IMR-90 (cell line): Measurements from ENCODE around the gene DPF3. TPM values are rescaled to one million over a fixed set of nuclear protein-coding genes. Genes with fewer than 3 reads are reported as not detected.

Experiments
- ATAC-seq: fragments of 200-7000 bp; cut with Tn5 transposase; 2 replicates; pipeline ENCODE4 v1.9.1; 2020; ENCODE audit warnings: low read depth, mild to moderate bottlenecking, moderate library complexity
- BruUV-seq: library from RNA; stranded (reverse); fragments of 400-500 nt; replicated peaks from 2 replicates; lab custom pipeline; 2021; lab: Mats Ljungman, UMichigan
- CTCF ChIA-PET: fragments of 300-600 bp; formaldehyde crosslinking; extraction: SDS; loops from one replicate; lab custom pipeline; 2021; ENCODE audit warnings: antibody characterized with exemption; lab: Yijun Ruan, JAX
- POLR2A ChIA-PET: fragments of 300-600 bp; sonication (Branson Sonifier 250); formaldehyde crosslinking; loops from one replicate; lab custom pipeline; 2022; ENCODE audit warnings: antibody characterized with exemption; ENCODE audit not compliant: unreplicated experiment; lab: Charles Lee
- DNase-seq: peaks from one replicate; pipeline ENCODE4 v3.0.0; 2013
- H2AFZ ChIP-seq: replicated peaks from 2 replicates; pipeline ENCODE3; 2013; ENCODE audit warnings: low read length, mild to moderate bottlenecking; ENCODE audit not compliant: poor library complexity
- H2AK5ac ChIP-seq: 2 replicates; pipeline ENCODE4 v1.6.1; 2013; ENCODE audit warnings: low read depth, low read length, inconsistent platforms
- H2AK9ac ChIP-seq: replicated peaks from 2 replicates; pipeline ENCODE3; 2013; ENCODE audit warnings: mild to moderate bottlenecking, low read depth, low read length, moderate library complexity; ENCODE audit not compliant: poor library complexity
- H2BK120ac ChIP-seq: 2 replicates; pipeline ENCODE4 v1.6.1; 2013; ENCODE audit warnings: low read depth, low read length, inconsistent platforms
- H2BK15ac ChIP-seq: 3 replicates; pipeline ENCODE4 v1.6.1; 2013; ENCODE audit warnings: low read depth, low read length, inconsistent platforms
- H2BK20ac ChIP-seq: 2 replicates; pipeline ENCODE4 v1.6.1; 2013; ENCODE audit warnings: low read depth, mild to moderate bottlenecking, inconsistent platforms, low read length, moderate library complexity
- H2BK5ac ChIP-seq: 2 replicates; pipeline ENCODE4 v1.6.1; 2013; ENCODE audit warnings: mild to moderate bottlenecking, low read depth, low read length, inconsistent platforms; ENCODE audit not compliant: poor library complexity, severe bottlenecking
- H3K14ac ChIP-seq: replicated peaks from 2 replicates; pipeline ENCODE4 v1.6.1; 2013; ENCODE audit warnings: low read depth, low read length, inconsistent platforms
- H3K18ac ChIP-seq: 2 replicates; pipeline ENCODE4 v1.6.1; 2013; ENCODE audit warnings: low read depth, low read length, control low read depth
- H3K23ac ChIP-seq: 2 replicates; pipeline ENCODE4 v1.6.1; 2013; ENCODE audit warnings: low read depth, low read length, inconsistent platforms
- H3K27ac ChIP-seq: 2 replicates; pipeline ENCODE4 v1.5.1; 2013; ENCODE audit warnings: mild to moderate bottlenecking, control low read depth, low read length; ENCODE audit not compliant: insufficient read depth
- H3K27me3 ChIP-seq: 2 replicates; pipeline ENCODE4 v1.6.1; 2013; ENCODE audit warnings: low read length; ENCODE audit not compliant: control insufficient read depth, insufficient read depth
- H3K36me3 ChIP-seq: 2 replicates; pipeline ENCODE4 v1.6.1; 2013; ENCODE audit warnings: low read length, mixed read lengths; ENCODE audit not compliant: control insufficient read depth, insufficient read depth
- H3K4ac ChIP-seq: 2 replicates; pipeline ENCODE4 v1.6.1; 2013; ENCODE audit warnings: low read depth, low read length, inconsistent platforms
- H3K4me1 ChIP-seq: 2 replicates; pipeline ENCODE4 v1.6.1; 2013; ENCODE audit warnings: low read length, mixed read lengths; ENCODE audit not compliant: control insufficient read depth, insufficient read depth
- H3K4me2 ChIP-seq: 2 replicates; pipeline ENCODE4 v1.6.1; 2013; ENCODE audit warnings: low read depth, mild to moderate bottlenecking, control low read depth, low read length, moderate library complexity
- H3K4me3 ChIP-seq: 2 replicates; pipeline ENCODE4 v1.5.1; 2013; ENCODE audit warnings: low read depth, mild to moderate bottlenecking, control low read depth, low read length, moderate library complexity; ENCODE audit not compliant: insufficient read depth
- H3K56ac ChIP-seq: 2 replicates; pipeline ENCODE4 v1.6.1; 2013; ENCODE audit warnings: low read length, inconsistent platforms; ENCODE audit not compliant: insufficient read depth; ENCODE audit errors: extremely low read depth
- H3K79me1 ChIP-seq, 2 experiments: 2 replicates each; pipeline ENCODE4 v1.6.1; 2013; ENCODE audit warnings: low read length in 2 of 2, inconsistent platforms in 1 of 2, low read depth in 1 of 2
- H3K9ac ChIP-seq: 2 replicates; pipeline ENCODE4 v1.6.1; 2013; ENCODE audit warnings: low read depth, low read length, control low read depth
- H3K9me1 ChIP-seq: 2 replicates; pipeline ENCODE4 v1.6.1; 2013; ENCODE audit warnings: low read length, inconsistent platforms; ENCODE audit not compliant: insufficient read depth
- H3K9me3 ChIP-seq: 2 replicates; pipeline ENCODE4 v1.6.1; 2013; ENCODE audit warnings: low read length; ENCODE audit not compliant: control insufficient read depth, insufficient read depth
- H4K20me1 ChIP-seq: 2 replicates; pipeline ENCODE4 v1.6.1; 2013; ENCODE audit warnings: low read length, inconsistent platforms; ENCODE audit not compliant: insufficient read depth
- H4K5ac ChIP-seq: 2 replicates; pipeline ENCODE4 v1.6.1; 2013; ENCODE audit warnings: mild to moderate bottlenecking, low read depth, low read length, control low read depth
- H4K8ac ChIP-seq, 2 experiments: 2 replicates each; pipeline ENCODE4 v1.6.1; 2013; ENCODE audit warnings: low read depth in 2 of 2, low read length in 2 of 2, control low read depth in 1 of 2, inconsistent platforms in 1 of 2
- H4K91ac ChIP-seq: 2 replicates; pipeline ENCODE4 v1.6.1; 2013; ENCODE audit warnings: low read depth, low read length, inconsistent platforms; ENCODE audit not compliant: insufficient read depth
- BHLHE40 ChIP-seq: fragments of 150-350 bp; IDR thresholded peaks from 2 replicates; pipeline ENCODE4 v1.6.1; 2016; ENCODE audit warnings: mild to moderate bottlenecking, low read depth, low read length
- FOS ChIP-seq: fragments of 150-350 bp; IDR thresholded peaks from 2 replicates; pipeline ENCODE4 v1.6.1; 2016; ENCODE audit warnings: low read depth, low read length
- MAZ ChIP-seq: IDR thresholded peaks from 2 replicates; pipeline ENCODE4 v1.6.1; 2012; ENCODE audit warnings: low read depth, mild to moderate bottlenecking, low read length, improper control_type of control experiment, moderate library complexity, borderline replicate concordance
- MXI1 ChIP-seq: IDR thresholded peaks from 2 replicates; pipeline ENCODE4 v1.6.1; 2012; ENCODE audit warnings: low read depth, mild to moderate bottlenecking, low read length, moderate library complexity, borderline replicate concordance
- NFE2L2 ChIP-seq: fragments of 150-350 bp; IDR thresholded peaks from 2 replicates; pipeline ENCODE4 v1.6.1; 2016; ENCODE audit warnings: low read depth, mild to moderate bottlenecking, low read length
- POLR2A ChIP-seq: IDR thresholded peaks from 2 replicates; pipeline ENCODE4 v1.6.1; 2012; ENCODE audit warnings: mild to moderate bottlenecking, low read depth, low read length
- RAD21 ChIP-seq: IDR thresholded peaks from 2 replicates; pipeline ENCODE4 v1.6.1; 2012; ENCODE audit warnings: low read length, improper control_type of control experiment
- RFX5 ChIP-seq: IDR thresholded peaks from 2 replicates; pipeline ENCODE4 v1.8.0; 2012; ENCODE audit warnings: low read depth, mild to moderate bottlenecking, low read length, moderate library complexity
- USF2 ChIP-seq: fragments of 150-350 bp; IDR thresholded peaks from 2 replicates; pipeline ENCODE4 v1.6.1; 2017; ENCODE audit warnings: mild to moderate bottlenecking, antibody characterized with exemption, low read length, low read depth
- WGBS, 2 experiments: methylation state at CpG; one replicate each; pipeline versions ENCODE4 v1.1.5 to v1.1.7; 2013; ENCODE audit warnings: missing lambda C conversion rate in 2 of 2; ENCODE audit not compliant: insufficient read length in 1 of 2; ENCODE audit errors: extremely low coverage in 2 of 2; 5-methylcytosine and 5-hydroxymethylcytosine counted together
- dilution Hi-C: fragments of 300-500 bp; cut with HindIII; formaldehyde crosslinking; loops from one replicate; pipeline ENCODE4 v1.14.3; 2018; ENCODE audit warnings: low sequenced_read_pairs; ENCODE audit not compliant: unreplicated experiment
- in situ Hi-C: fragments of 300-500 bp; cut with MboI; formaldehyde crosslinking; loops from 3 replicates; pipeline ENCODE4 v1.14.3; 2019; ENCODE audit warnings: low sequenced_read_pairs, inconsistent platforms, mixed read lengths
- intact Hi-C: fragments of 100-400 bp; cut with micrococcal nuclease; formaldehyde crosslinking; loops from 2 replicates; pipeline ENCODE4 v1.10.0; 2022
- polyA plus RNA-seq, 3 experiments: library from polyadenylated mRNA; depleted of rRNA; stranded (reverse); fragments of >200 nt; gene quantifications; 2 replicates each; pipeline ENCODE4 v1.2.3, GENCODE V29; 2012; ENCODE audit warnings: low replicate concordance in 1 of 3
- total RNA-seq: library from RNA; depleted of rRNA; stranded (reverse); fragments of >200 nt; gene quantifications from 2 replicates; pipeline ENCODE4 v1.2.3, GENCODE V29; 2012

DPF3 gene
- total and polyA plus RNA-seq, 2 of the 4 experiments (the other 2 are of a cell fraction), result 30.5 to 32.8 TPM

GRCh38 chr14:72830356-72830755 is 63.5 kb downstream of the DPF3 start:
- no peak overlapping the region for H3K4ac ChIP-seq
- no peak for DNase-seq
- no peaks in the 10 kb centered on the region for H3K9me3 ChIP-seq
- WGBS, 2 experiments, result no CpG with 5 or more reads among the region's 4 CpGs
- no peak overlapping the region for H3K9ac ChIP-seq
- BruUV-seq, result no TSS peak
- H2AK5ac ChIP-seq, result peak overlapping the region; percentile 50; the same call in 1 of the 2 replicates
- no peak overlapping the region for H4K5ac ChIP-seq
- H2BK20ac ChIP-seq, result no peak overlapping the region
- H3K4me1 ChIP-seq, result peaks cover 7% of the 10 kb centered on the region
- H3K14ac ChIP-seq, result no peak overlapping the region
- TF ChIP-seq RFX5, result no peak
- no peak for TF ChIP-seq MXI1
- TF ChIP-seq BHLHE40, result no peak
- no peak for TF ChIP-seq MAZ
- no peak for TF ChIP-seq FOS
- no peak for TF ChIP-seq USF2
- no peak for TF ChIP-seq RAD21
- TF ChIP-seq POLR2A, result no peak
- no peak for TF ChIP-seq NFE2L2
- H3K36me3 ChIP-seq, result peaks cover 1% of the 10 kb centered on the region; the same call in 1 of the 2 replicates
- H3K56ac ChIP-seq, result no peak overlapping the region
- ATAC-seq, result no peak
- no peak overlapping the region for H3K18ac ChIP-seq
- no peak overlapping the region for H2BK120ac ChIP-seq
- H3K9me1 ChIP-seq, result peaks cover 3% of the 10 kb centered on the region; the same call in 1 of the 2 replicates
- peaks cover 16 to 55% of the 10 kb centered on the region in 2 experiments for H3K79me1 ChIP-seq
- H3K23ac ChIP-seq, result peak overlapping the region; percentile 60; the same call in 1 of the 2 replicates
- in situ Hi-C loops, result no loop called here
- ChIA-PET POLR2A (no interaction called here), CTCF (no interaction called here)
- intact Hi-C loops, result no loop called here
- H3K27me3 ChIP-seq, result no peaks in the 10 kb centered on the region
- no peak overlapping the region for H2BK5ac ChIP-seq
- H3K4me2 ChIP-seq, result no peak overlapping the region
- H3K4me3 ChIP-seq, result no peak overlapping the region
- H2AFZ ChIP-seq, result no peak overlapping the region
- H2BK15ac ChIP-seq, result no peak overlapping the region
- dilution Hi-C loops, result no loop called here
- H4K91ac ChIP-seq, result no peak overlapping the region
- H2AK9ac ChIP-seq, result no peak overlapping the region
- H4K20me1 ChIP-seq, result peaks cover 16% of the 10 kb centered on the region
- H3K27ac ChIP-seq, result no peak overlapping the region
- no peak overlapping the region for H4K8ac ChIP-seq
